DND-41 (cell line): ENCODE results near the gene TPM2.

Experiments
- ATAC-seq: fragments of 200-7000 bp; cut with Tn5 transposase; 3 replicates; pipeline ENCODE4 v1.9.1; 2021; ENCODE audit warnings: low read depth; ENCODE audit not compliant: insufficient read depth
- DNase-seq: peaks from one replicate; pipeline ENCODE4 v3.0.0-alpha.2; 2020
- H2AFZ ChIP-seq: 2 replicates; pipeline ENCODE4 v1.6.0; 2012; ENCODE audit warnings: low read depth, low read length
- H3K27ac ChIP-seq: 2 replicates; pipeline ENCODE4 v1.5.1; 2012; ENCODE audit warnings: low read length, inconsistent platforms
- H3K27me3 ChIP-seq: fragments of 200-600 bp; sonication (generic); 2 replicates; pipeline ENCODE4 v1.6.0; 2012; ENCODE audit warnings: low read length, mild to moderate bottlenecking, inconsistent platforms; ENCODE audit not compliant: insufficient read depth, poor library complexity
- H3K36me3 ChIP-seq: 2 replicates; pipeline ENCODE4 v1.5.1; 2012; ENCODE audit warnings: low read length, inconsistent platforms; ENCODE audit not compliant: insufficient read depth
- H3K4me1 ChIP-seq: 2 replicates; pipeline ENCODE4 v1.5.1; 2012; ENCODE audit warnings: mild to moderate bottlenecking, low read length; ENCODE audit not compliant: insufficient read depth
- H3K4me2 ChIP-seq: 2 replicates; pipeline ENCODE4 v1.6.0; 2012; ENCODE audit warnings: mild to moderate bottlenecking, moderate library complexity, low read length, inconsistent platforms; ENCODE audit not compliant: insufficient read depth
- H3K4me3 ChIP-seq, 2 experiments: fragments of 200-600 bp in 1 of 2; shearing (Covaris generic) in 1 of 2; 2 replicates each; pipeline ENCODE4 v1.5.1; 2012 to 2016; ENCODE audit warnings: inconsistent platforms in 2 of 2, low read length in 2 of 2, mild to moderate bottlenecking in 2 of 2, low read depth in 1 of 2, moderate library complexity in 1 of 2
- H3K79me2 ChIP-seq: 2 replicates; pipeline ENCODE4 v1.6.0; 2012; ENCODE audit warnings: low read length, inconsistent platforms; ENCODE audit not compliant: insufficient read depth
- H3K9ac ChIP-seq: 2 replicates; pipeline ENCODE4 v1.6.0; 2012; ENCODE audit warnings: low read depth, mild to moderate bottlenecking, inconsistent platforms, low read length, moderate library complexity
- H3K9me3 ChIP-seq: 2 replicates; pipeline ENCODE4 v1.5.1; 2012; ENCODE audit warnings: low read length, moderate library complexity, mild to moderate bottlenecking, inconsistent platforms; ENCODE audit not compliant: insufficient read depth, severe bottlenecking
- H4K20me1 ChIP-seq: 2 replicates; pipeline ENCODE4 v1.6.0; 2012; ENCODE audit warnings: low read length; ENCODE audit not compliant: insufficient read depth
- EZH2 ChIP-seq: IDR thresholded peaks from 3 replicates; pipeline ENCODE4 v1.6.1; 2012; ENCODE audit warnings: borderline replicate concordance, low read depth, mild to moderate bottlenecking, moderate library complexity, low read length, inconsistent platforms; ENCODE audit not compliant: severe bottlenecking
- TF ChIP-seq, protein P1 (sequence below): IDR thresholded peaks from 2 replicates; pipeline ENCODE4 v1.5.1; 2012; ENCODE audit warnings: borderline replicate concordance, low read length, moderate library complexity, mild to moderate bottlenecking; ENCODE audit not compliant: poor library complexity, severe bottlenecking; ENCODE audit errors: extremely low read depth

Gene TPM2

DNA sequence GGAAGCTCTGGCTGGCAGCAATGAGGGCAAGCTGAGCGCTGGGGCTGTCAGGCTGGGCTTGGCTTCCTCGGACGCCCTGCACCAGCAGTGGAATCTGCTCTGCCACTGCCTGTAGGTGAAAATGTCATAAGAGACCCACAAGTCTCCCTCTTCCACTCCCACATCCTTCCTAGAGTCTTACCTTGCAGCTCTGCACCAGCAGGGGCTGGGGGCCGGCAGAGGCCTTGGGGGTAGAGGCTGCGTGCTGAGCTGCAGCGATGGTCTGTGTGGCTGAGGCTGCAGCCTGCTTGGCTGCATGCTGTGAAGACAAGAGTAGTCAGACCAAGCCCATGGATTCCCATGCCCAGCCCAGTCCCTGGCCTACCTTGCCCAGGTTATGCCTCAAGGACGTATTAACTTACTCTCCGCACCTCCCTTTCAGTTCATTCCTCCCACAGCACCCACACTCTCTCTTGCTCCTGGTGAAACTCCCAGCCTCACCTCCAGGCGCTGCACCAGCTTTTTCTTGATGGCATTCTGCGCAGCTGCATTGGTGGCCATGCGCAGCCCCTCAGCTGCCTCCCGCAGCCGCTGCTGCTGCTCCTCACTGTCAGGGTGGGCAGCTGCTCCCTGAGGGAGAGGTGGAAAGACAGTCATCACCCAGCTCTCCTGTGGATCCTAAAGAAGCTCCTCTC is 25.0 kb upstream of the TPM2 start:
- DNase-seq, result no peak
- H3K9ac ChIP-seq, result no peak overlapping the region
- H3K36me3 ChIP-seq, result peaks cover 95% of the 10 kb centered on the region
- H3K27me3 ChIP-seq, result no peaks in the 10 kb centered on the region
- no peak overlapping the region for H3K4me3 ChIP-seq
- no peak overlapping the region for H2AFZ ChIP-seq
- no peaks in the 10 kb centered on the region for H3K9me3 ChIP-seq
- no peaks in the 10 kb centered on the region for H3K79me2 ChIP-seq
- TF ChIP-seq, protein P1, sequence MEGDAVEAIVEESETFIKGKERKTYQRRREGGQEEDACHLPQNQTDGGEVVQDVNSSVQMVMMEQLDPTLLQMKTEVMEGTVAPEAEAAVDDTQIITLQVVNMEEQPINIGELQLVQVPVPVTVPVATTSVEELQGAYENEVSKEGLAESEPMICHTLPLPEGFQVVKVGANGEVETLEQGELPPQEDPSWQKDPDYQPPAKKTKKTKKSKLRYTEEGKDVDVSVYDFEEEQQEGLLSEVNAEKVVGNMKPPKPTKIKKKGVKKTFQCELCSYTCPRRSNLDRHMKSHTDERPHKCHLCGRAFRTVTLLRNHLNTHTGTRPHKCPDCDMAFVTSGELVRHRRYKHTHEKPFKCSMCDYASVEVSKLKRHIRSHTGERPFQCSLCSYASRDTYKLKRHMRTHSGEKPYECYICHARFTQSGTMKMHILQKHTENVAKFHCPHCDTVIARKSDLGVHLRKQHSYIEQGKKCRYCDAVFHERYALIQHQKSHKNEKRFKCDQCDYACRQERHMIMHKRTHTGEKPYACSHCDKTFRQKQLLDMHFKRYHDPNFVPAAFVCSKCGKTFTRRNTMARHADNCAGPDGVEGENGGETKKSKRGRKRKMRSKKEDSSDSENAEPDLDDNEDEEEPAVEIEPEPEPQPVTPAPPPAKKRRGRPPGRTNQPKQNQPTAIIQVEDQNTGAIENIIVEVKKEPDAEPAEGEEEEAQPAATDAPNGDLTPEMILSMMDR, result no peak
- TF ChIP-seq EZH2, result no peak
- peaks cover 8% of the 10 kb centered on the region; the same call in 1 of the 2 replicates for H4K20me1 ChIP-seq
- no peaks in the 10 kb centered on the region for H3K4me1 ChIP-seq
- H3K27ac ChIP-seq, result no peak overlapping the region
- ATAC-seq, result no peak
- no peak overlapping the region for H3K4me2 ChIP-seq

DNA sequence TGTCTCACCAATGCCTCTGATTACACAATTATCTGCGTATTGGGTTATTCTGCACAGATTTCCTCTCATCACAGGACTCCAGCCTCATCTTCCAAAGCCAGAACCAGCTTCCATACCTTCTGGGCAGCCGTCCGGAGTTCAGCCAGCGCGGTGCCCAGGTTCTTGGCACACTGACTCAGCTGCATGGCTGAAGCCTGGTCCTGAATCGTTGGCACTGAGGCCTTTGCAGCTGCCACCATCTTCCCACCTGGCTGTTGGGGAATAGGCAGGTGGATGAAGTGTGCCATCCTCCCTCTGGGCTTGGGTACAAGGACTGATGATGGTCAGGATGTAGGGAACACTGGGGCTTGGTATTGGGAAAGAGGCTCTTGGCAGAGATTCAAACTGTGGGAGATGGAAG is 24.4 kb upstream of the TPM2 start:
- no peaks in the 10 kb centered on the region for H3K4me1 ChIP-seq
- H3K27me3 ChIP-seq, result no peaks in the 10 kb centered on the region
- peaks cover 4% of the 10 kb centered on the region; the same call in 1 of the 2 replicates for H4K20me1 ChIP-seq
- no peak overlapping the region for H3K4me2 ChIP-seq
- H3K27ac ChIP-seq, result no peak overlapping the region
- H3K9ac ChIP-seq, result no peak overlapping the region
- ATAC-seq (no peak), DNase-seq (no peak)
- H3K79me2 ChIP-seq, result no peaks in the 10 kb centered on the region
- no peaks in the 10 kb centered on the region for H3K9me3 ChIP-seq
- TF ChIP-seq EZH2, result no peak
- TF ChIP-seq, protein P1, result no peak
- no peak overlapping the region for H2AFZ ChIP-seq
- peaks cover 89% of the 10 kb centered on the region for H3K36me3 ChIP-seq
- H3K4me3 ChIP-seq, result no peak overlapping the region

DNA sequence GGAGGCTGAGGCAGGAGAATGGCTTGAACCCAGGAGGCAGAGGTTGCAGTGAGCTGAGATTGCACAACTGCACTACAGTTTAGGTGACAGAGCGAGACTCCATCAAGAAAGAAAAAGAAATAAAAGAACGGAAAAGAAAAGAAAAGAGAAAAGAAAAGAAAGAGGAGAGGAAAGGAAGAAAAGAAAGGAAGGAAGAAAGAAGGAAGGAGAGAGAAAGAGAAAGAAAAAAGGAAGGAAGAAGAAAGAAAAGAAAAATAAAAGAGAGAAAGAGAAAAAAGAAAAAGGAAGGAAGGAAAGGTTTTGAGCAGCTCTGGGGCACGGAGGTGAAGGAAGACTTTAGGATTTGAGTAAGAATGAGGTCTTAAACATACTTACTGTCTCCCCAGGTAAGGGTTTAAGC is 23.9 kb upstream of the TPM2 start:
- Histone ChIP-seq H3K27me3 (no peaks in the 10 kb centered on the region), H3K9me3 (no peaks in the 10 kb centered on the region), H3K79me2 (no peaks in the 10 kb centered on the region), H2AFZ (no peak overlapping the region), H3K4me2 (no peak overlapping the region), H3K4me1 (no peaks in the 10 kb centered on the region), H4K20me1 (peaks cover 4% of the 10 kb centered on the region; the same call in 1 of the 2 replicates), H3K9ac (no peak overlapping the region), H3K27ac (no peak overlapping the region), H3K36me3 (peaks cover 86% of the 10 kb centered on the region), H3K4me3 (no peak overlapping the region)
- TF ChIP-seq, protein P1, result no peak
- no peak for TF ChIP-seq EZH2
- ATAC-seq (no peak), DNase-seq (no peak)
